Measurements from ENCODE around the gene CTF1.

The CTF1 gene

GRCh38 chr16:30910427-30911029 lies 14.1 kb downstream of the CTF1 start:
- DNase-seq, result no peak

GRCh38 chr16:30912794-30913412 lies 16.5 kb downstream of the CTF1 start:
- DNase-seq, result no peak

GRCh38 chr16:30914830-30915229 lies 18.4 kb downstream of the CTF1 start:
- DNase-seq, result no peak

DNA sequence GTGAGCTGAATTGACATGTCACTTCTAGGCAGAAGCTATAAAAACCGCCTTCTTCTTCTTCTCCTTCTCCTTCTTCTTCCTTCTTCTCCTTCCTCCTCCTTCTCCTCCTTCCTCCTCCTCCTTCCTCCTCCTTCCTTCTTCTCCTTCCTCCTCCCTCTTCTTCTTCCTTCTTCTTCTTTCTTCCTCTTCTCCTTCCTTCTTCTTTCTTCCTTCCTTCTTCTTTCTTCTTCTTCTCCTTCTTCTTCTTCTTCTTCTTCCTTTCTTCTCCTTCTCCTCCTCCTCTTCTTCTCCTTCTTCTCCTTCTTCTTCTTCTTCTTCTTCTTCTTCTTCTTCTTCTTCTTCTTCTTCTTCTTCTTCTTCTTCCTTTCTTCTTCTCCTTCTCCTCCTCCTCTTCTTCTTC lies 22.2 kb downstream of the CTF1 start:
- no peak for DNase-seq

DNA sequence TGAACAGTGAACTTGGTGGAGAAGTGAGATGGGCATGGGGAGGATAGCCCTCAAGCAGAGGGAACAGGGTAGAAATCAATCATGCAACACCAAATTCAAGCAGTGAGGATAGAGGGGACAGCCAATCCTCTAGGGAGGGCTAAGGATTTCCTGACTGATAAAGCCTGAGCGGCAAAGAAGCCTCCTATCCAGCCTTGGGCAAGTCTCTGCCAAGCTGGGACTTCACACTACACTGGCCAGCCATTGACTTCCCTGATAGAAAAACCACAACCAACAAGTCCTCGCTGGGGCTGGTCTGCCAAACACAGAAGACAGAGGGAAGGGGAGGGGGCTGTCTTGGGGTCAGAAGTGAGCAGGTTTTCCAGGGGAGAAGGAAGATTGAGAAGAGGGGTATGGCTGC lies 24.5 kb downstream of the CTF1 start:
- no peak for DNase-seq

GRCh38 chr16:30921459-30921747 lies 25.0 kb downstream of the CTF1 start:
- DNase-seq, result no peak

- DNase-seq, result peak; percentile 23
Observed at GRCh38 chr16:30921748-30922419, 25.5 kb downstream of the CTF1 start.

GRCh38 chr16:30922420-30922959 lies 26.1 kb downstream of the CTF1 start:
- DNase-seq, result peak; percentile 95

DNA sequence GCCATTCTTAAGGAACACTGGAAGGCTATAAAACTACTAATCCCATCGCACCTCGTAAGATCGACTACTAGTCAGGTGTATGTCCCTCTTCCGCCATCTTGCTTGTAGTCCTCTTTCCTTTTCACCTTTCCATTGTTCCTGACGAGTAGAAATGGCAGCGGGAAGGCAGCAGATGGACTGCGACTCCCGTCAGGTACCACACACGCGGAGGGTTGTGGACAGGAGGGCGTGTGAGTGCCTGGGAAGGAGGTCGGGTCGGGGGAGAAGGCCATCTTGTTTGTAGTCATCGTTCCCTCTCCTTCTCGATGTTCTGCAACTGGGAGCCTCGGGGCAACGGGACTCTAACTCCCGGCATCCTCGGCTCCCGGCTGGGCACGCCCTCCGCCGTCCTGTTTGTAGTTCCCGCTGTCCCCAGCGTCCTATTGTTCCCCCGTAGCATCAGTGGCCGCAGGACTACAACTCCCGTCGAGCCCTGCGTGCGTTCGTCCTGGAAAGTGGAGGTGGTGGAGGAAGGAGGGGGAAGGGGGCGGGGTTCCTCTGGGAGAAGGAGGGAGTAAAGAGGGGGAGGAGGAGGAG lies 26.6 kb downstream of the CTF1 start:
- peak; percentile 99 for DNase-seq

GRCh38 chr16:30923554-30924075 lies 27.2 kb downstream of the CTF1 start, which contains the start of gene FBXL19:
FBXL19 (plus strand) TSS chr16:30923572; CDS start chr16:30925755, 2,183 bp downstream.
- DNase-seq, result no peak

DNA sequence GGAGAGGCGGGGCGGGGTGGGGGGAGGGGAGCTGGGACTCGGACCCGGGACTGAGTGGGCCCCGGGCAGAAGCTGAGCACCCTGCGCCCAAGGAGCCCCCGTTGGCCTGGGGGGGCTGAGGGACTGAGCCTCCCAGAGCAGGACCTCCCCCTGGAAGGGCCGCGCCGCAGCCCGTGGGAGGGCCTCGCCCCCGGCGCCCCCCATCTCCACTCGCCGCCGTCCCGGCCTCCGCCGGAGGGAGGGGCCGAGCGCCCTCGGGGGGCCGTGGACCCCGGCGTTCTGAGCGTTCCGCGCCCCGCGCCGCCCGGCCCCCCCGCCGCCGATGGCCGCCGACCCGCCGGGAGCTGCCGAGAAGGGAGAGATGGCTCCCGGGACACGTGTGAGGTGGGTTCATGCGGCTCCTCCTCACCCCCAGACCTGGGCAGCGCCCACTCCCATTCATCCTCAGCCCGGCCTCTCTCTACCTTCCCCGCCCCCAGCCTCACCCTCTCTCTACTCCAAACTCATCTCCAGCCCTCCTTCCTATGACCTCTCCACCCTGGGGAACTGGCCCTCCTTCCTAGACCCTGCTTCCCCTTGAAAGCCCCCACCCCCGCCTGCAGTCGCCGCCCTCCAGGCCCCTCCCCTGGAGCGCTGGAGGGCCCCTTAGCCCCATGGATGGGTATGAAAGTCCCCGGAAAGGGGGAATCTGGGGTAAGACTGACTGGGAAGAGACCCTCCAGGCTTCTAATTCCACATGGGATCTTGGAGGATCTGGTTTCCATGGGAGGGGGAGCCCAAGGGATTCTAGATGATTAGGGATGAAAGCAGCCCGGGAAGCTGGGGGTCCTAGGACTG lies 27.9 kb downstream of the CTF1 start:
- no peak for DNase-seq

- no peak for DNase-seq
Observed at GRCh38 chr16:30924913-30925631, 28.7 kb downstream of the CTF1 start.

DNA sequence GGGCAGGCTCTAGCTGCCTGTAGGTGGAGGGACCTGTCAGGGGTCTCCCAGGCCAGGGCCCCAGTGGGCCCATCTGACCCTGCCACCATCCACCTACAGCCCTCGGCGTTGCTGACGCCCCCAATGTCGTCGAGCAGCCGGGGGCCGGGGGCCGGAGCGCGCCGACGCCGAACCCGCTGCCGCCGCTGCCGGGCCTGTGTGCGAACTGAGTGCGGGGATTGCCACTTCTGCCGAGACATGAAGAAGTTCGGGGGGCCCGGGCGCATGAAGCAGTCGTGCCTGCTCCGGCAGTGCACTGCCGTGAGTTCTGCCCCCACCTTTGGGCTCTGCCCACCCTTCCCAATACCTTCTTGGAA lies 29.2 kb downstream of the CTF1 start:
- no peak for DNase-seq

- DNase-seq, result no peak
Observed at GRCh38 chr16:30925995-30926811, 29.8 kb downstream of the CTF1 start.

- no peak for DNase-seq
Observed at GRCh38 chr16:30926937-30927788, 30.7 kb downstream of the CTF1 start.

DNA sequence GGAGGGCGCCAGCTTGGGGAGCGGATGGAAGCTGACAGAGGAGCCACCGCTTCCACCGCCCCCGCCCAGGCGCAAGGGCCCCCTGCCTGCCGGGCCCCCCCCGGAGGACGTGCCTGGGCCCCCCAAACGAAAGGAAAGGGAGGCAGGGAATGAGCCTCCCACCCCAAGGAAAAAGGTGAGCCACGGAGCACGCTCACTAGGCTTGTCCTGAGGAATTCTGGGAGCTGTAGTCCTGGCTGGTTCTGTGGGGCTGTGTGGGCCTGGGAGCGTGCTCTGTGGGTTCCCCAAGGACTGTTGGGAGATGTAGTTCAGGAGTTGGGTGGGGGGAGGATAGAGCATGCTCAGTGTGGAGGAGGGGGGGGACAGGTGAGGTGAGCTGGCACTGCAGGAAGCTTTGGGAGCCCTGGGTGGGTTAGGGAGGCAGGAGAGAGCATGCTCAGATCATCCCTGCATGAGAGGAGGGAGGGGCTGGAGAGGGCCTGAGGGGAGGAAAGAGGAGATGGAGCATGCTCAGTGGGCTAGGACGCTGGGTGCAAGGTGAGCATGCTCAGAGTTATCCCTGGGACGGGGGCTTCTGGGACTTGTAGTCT lies 31.5 kb downstream of the CTF1 start:
- peak; percentile 73 for DNase-seq

- DNase-seq, result no peak
Observed at GRCh38 chr16:30928390-30928789, 32.0 kb downstream of the CTF1 start.

- DNase-seq, result no peak
Observed at GRCh38 chr16:30929167-30929566, 32.8 kb downstream of the CTF1 start.

GRCh38 chr16:30930160-30930571 lies 33.8 kb downstream of the CTF1 start:
- no peak for DNase-seq

Data from NCI-H1417 treated with DMSO at 0.1 percent for 48 hours (cell line).